ENCODE measurements around the gene PPP1R36. TPM values are rescaled to one million over a fixed set of nuclear protein-coding genes. Genes with fewer than 3 reads are reported as not detected.

PPP1R36 gene
- total and polyA plus RNA-seq, 2 of the 4 experiments (the other 2 are of a cell fraction), result 0.15 to 0.54 TPM

DNA sequence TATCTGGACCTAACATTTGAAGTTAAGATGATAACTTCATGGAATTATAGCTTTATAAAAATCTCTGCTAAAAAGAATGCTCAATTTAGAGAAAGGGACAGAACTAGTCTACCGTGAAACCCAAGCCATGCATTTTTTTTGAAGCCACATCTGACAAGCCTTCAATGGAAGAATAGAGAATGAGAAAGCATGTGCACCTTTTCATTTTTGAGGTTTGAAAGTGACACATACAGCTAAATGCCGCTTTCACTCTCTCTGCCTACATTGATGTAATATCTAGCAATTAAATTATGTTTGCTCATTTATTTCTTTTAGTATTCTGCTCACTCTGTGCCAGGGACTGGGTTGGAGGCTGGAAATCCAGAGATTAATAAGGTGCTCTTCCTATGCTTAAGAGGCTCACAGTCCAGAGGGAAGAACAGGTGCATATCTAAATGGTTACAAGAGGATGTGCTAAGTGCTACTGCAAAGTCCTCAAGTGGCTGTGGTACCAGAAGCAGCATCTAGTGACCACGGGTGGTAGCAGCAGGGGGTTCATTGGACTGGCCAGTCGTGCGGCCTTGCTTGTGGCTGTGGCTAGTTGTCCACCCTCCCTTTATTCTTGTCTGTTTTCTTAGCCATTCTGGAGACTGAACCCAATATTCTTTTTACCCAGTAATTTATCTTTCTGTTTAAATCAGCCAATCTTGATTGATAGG, 60.4 kb downstream of the PPP1R36 start:
- no peaks in the 10 kb centered on the region for H3K36me3 ChIP-seq (ENCODE audit: control insufficient read depth, insufficient read depth, low read length)
- H3K4me2 ChIP-seq (ENCODE audit: low read depth, low read length), result no peak overlapping the region
- ChIA-PET POLR2A (ENCODE audit: unreplicated experiment) (no interaction called here), CTCF (interaction anchor here (0.6 to 1.0 kb wide), 3 partner anchors 10 to 66 kb away, joined by 3 to 4 read pairs (median 3); no protein-coding TSS in a partner anchor)
- H2AK9ac ChIP-seq (replicated peaks; ENCODE audit: low read depth, low read length, poor library complexity), result no peak overlapping the region
- H2AK5ac ChIP-seq (ENCODE audit: low read depth, low read length), result peak overlapping the region; percentile 95
- H3K14ac ChIP-seq (replicated peaks; ENCODE audit: low read depth, low read length), result peak overlapping the region; percentile 38
- no peak for DNase-seq
- BruUV-seq (replicated peaks), result no TSS peak
- H3K23ac ChIP-seq (ENCODE audit: low read depth, low read length), result no peak overlapping the region; the same call in 1 of the 2 replicates
- peak overlapping the region; percentile 9 to 30; a peak in 2 of 4 replicates for H4K8ac ChIP-seq (ENCODE audit: low read depth in 2 of 2, low read length in 2 of 2)
- no peaks in the 10 kb centered on the region for H3K27me3 ChIP-seq (ENCODE audit: control insufficient read depth, insufficient read depth, low read length)
- H3K4me1 ChIP-seq (ENCODE audit: control insufficient read depth, insufficient read depth, low read length), result peaks cover 24% of the 10 kb centered on the region
- H2AFZ ChIP-seq (replicated peaks; ENCODE audit: low read length, poor library complexity), result no peak overlapping the region
- peaks cover 0 to 5% of the 10 kb centered on the region in 2 experiments; a peak in 1 of 4 replicates for H3K79me1 ChIP-seq (ENCODE audit: low read depth in 1 of 2, low read length in 2 of 2)
- peak overlapping the region; percentile 43 for H3K27ac ChIP-seq (ENCODE audit: insufficient read depth, low read length)
- H3K9me3 ChIP-seq (ENCODE audit: control insufficient read depth, insufficient read depth, low read length), result no peaks in the 10 kb centered on the region
- ATAC-seq (ENCODE audit: low read depth), result no peak
- H3K4ac ChIP-seq (ENCODE audit: low read depth, low read length), result peak overlapping the region; percentile 96
- no peak for TF ChIP-seq MAZ (IDR thresholded peaks at IDR 0.05; ENCODE audit: borderline replicate concordance, low read depth, low read length)
- H3K18ac ChIP-seq (ENCODE audit: low read depth, low read length), result peak overlapping the region; percentile 5; the same call in 1 of the 2 replicates
- H4K91ac ChIP-seq (ENCODE audit: insufficient read depth, low read depth, low read length), result peak overlapping the region; percentile 76
- peak overlapping the region; percentile 96 for H2BK120ac ChIP-seq (ENCODE audit: low read depth, low read length)
- peak overlapping the region; percentile 96; the same call in 1 of the 3 replicates for H2BK15ac ChIP-seq (ENCODE audit: low read depth, low read length)
- in situ Hi-C loops (cut with MboI; ENCODE audit: low sequenced_read_pairs), result no loop called here
- H3K56ac ChIP-seq (ENCODE audit: extremely low read depth, insufficient read depth, low read length), result no peak overlapping the region
- no peak overlapping the region for H3K9ac ChIP-seq (ENCODE audit: low read depth, low read length)
- no peaks in the 10 kb centered on the region for H4K20me1 ChIP-seq (ENCODE audit: insufficient read depth, low read length)
- H4K5ac ChIP-seq (ENCODE audit: low read depth, low read length), result peak overlapping the region; percentile 22
- intact Hi-C loops (cut with micrococcal nuclease), result loop anchor here (5.0 kb wide), 2 partner anchors 38 to 68 kb away; partner anchors contain the start of gene HSPA2
- H3K4me3 ChIP-seq (ENCODE audit: insufficient read depth, low read depth, low read length), result no peak overlapping the region
- dilution Hi-C loops (cut with HindIII; ENCODE audit: low sequenced_read_pairs, unreplicated experiment), result no loop called here
- peak overlapping the region; percentile 99 for H2BK20ac ChIP-seq (ENCODE audit: low read depth, low read length)
- H3K9me1 ChIP-seq (ENCODE audit: insufficient read depth, low read length), result peaks cover 17% of the 10 kb centered on the region
- peak overlapping the region; percentile 98 for H2BK5ac ChIP-seq (ENCODE audit: low read depth, low read length, poor library complexity, severe bottlenecking)
- WGBS, 2 experiments (ENCODE audit: extremely low coverage in 2 of 2, insufficient read length in 1 of 2), result no CpG with 5 or more reads among the region's 5 CpGs
